HUES6 (cell line): ENCODE measurements around the gene OSBPL1A.

Source experiments
- H3K27ac ChIP-seq: 2 replicates; pipeline ENCODE4 v1.7.0; 2013; ENCODE audit warnings: low read depth, mild to moderate bottlenecking, low read length, inconsistent platforms
- H3K27me3 ChIP-seq: 2 replicates; pipeline ENCODE4 v1.6.1; 2013; ENCODE audit warnings: low read length; ENCODE audit not compliant: control insufficient read depth, insufficient read depth
- H3K36me3 ChIP-seq: 2 replicates; pipeline ENCODE4 v1.6.1; 2013; ENCODE audit warnings: low read length; ENCODE audit not compliant: control insufficient read depth, insufficient read depth
- H3K4me1 ChIP-seq: 2 replicates; pipeline ENCODE4 v1.6.1; 2013; ENCODE audit warnings: low read length; ENCODE audit not compliant: control insufficient read depth, insufficient read depth
- H3K4me3 ChIP-seq: 2 replicates; pipeline ENCODE4 v1.5.1; 2013; ENCODE audit warnings: low read depth, low read length
- H3K9ac ChIP-seq: one replicate; pipeline ENCODE4 v1.6.1; 2013; ENCODE audit warnings: mild to moderate bottlenecking, low read length
- H3K9me3 ChIP-seq: 2 replicates; pipeline ENCODE4 v1.6.1; 2013; ENCODE audit warnings: low read depth, low read length; ENCODE audit not compliant: control insufficient read depth, insufficient read depth

Gene OSBPL1A

GRCh38 chr18:24293254-24293653 lies 104.4 kb downstream of the OSBPL1A start:
- H3K9me3 ChIP-seq, result no peaks in the 10 kb centered on the region
- H3K27ac ChIP-seq, result peak overlapping the region; percentile 46; the same call in 1 of the 2 replicates
- no peaks in the 10 kb centered on the region for H3K36me3 ChIP-seq
- H3K27me3 ChIP-seq, result no peaks in the 10 kb centered on the region
- H3K4me3 ChIP-seq, result no peak overlapping the region
- H3K4me1 ChIP-seq, result peaks cover 5% of the 10 kb centered on the region; the same call in 1 of the 2 replicates
- peak overlapping the region; percentile 21 for H3K9ac ChIP-seq

- Histone ChIP-seq H3K9ac (no peak overlapping the region), H3K4me3 (no peak overlapping the region), H3K36me3 (0 out of 2 replicates have a peak, but pooled peaks cover 2% of the 10 kb centered on the region), H3K4me1 (no peaks in the 10 kb centered on the region), H3K27me3 (no peaks in the 10 kb centered on the region), H3K27ac (no peak overlapping the region), H3K9me3 (peaks cover 7% of the 10 kb centered on the region; the same call in 1 of the 2 replicates)
Measured at GRCh38 chr18:24278591-24278990, 119.0 kb downstream of the OSBPL1A start.

DNA sequence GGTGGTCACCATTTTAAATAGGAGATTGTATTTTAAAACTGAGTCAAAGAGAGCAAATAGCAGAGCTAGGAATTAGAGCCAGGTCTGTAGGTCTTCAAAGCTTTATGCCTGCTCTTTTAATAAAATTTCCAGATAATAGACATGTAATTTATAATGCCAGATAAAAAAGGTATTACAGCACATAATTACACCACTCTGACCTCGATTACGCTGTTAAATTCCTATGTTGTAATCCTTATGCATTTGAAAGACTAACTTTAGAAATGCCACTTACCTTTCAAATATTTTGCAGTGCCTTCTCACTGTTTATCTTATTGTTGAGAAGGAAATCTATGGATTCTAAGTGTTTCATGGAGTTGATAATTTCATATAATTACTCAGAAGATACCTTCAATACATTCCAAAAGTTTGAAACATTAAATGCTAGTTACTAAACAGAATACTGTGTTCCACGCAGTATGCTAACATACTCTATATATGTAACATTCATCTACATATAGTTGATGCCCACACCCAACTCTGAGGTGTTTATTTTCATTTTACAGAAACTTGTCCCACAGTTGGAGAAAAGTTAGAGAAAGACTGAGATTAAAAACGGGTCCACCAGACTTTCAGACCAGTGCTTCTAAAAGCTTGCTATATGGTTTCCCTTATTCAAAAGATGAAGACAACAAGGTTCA lies 120.0 kb downstream of the OSBPL1A start:
- Histone ChIP-seq H3K36me3 (0 out of 2 replicates have a peak, but pooled peaks cover 2% of the 10 kb centered on the region), H3K27me3 (no peaks in the 10 kb centered on the region), H3K9me3 (peaks cover 7% of the 10 kb centered on the region; the same call in 1 of the 2 replicates), H3K27ac (no peak overlapping the region), H3K4me3 (no peak overlapping the region), H3K4me1 (no peaks in the 10 kb centered on the region; the same call in 1 of the 2 replicates), H3K9ac (no peak overlapping the region)

DNA sequence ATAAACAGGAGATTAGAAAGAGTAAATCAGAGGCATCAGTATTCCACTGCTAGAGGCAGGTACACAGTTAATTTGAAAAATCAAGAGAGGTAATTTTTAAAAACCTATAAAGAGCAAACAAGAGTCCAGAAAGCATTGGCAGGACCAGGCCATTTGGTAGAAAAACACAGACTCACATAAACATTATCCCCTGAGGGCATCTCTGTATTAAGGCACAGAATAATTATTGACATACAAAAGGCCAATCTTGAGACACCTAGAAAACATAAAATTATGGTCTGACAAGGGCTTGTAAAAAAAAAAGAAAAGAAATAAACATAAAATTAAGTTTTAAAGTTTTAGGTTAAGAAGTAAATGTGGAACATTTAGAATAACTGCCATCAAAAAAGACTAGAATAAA lies 120.6 kb downstream of the OSBPL1A start:
- Histone ChIP-seq H3K4me3 (no peak overlapping the region), H3K9me3 (peaks cover 6% of the 10 kb centered on the region; the same call in 1 of the 2 replicates), H3K4me1 (peaks cover 4% of the 10 kb centered on the region; the same call in 1 of the 2 replicates), H3K9ac (no peak overlapping the region), H3K27ac (no peak overlapping the region), H3K27me3 (no peaks in the 10 kb centered on the region), H3K36me3 (0 out of 2 replicates have a peak, but pooled peaks cover 2% of the 10 kb centered on the region)

DNA sequence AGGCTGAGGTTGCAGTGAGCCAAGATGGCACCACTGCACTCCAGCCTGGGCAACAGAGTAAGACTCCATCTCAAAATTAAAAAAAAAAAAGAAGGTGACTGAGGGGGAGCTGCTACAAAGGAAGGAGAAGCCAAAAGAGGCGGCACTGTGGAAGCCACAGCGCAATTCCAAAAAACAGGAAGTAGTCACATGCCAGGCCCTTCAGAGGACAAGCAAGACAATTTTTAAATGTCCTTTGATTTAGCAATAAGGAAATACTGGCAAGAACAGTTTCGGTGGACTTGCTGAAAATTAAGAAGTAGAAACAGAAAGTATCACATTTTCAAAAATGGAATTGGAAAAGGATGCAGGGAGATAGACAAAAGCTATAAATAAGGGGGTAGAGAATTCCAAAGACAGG lies 122.8 kb downstream of the OSBPL1A start:
- H3K27ac ChIP-seq, result no peak overlapping the region

GRCh38 chr18:24273596-24273995 lies 124.0 kb downstream of the OSBPL1A start:
- H3K9ac ChIP-seq, result no peak overlapping the region
- no peak overlapping the region for H3K27ac ChIP-seq
- peaks cover 16% of the 10 kb centered on the region; the same call in 1 of the 2 replicates for H3K4me1 ChIP-seq
- H3K36me3 ChIP-seq, result no peaks in the 10 kb centered on the region
- no peak overlapping the region for H3K4me3 ChIP-seq
- H3K27me3 ChIP-seq, result no peaks in the 10 kb centered on the region
- no peaks in the 10 kb centered on the region for H3K9me3 ChIP-seq

More for the DNA sequence above, 122.8 kb downstream of the OSBPL1A start:
- no peak overlapping the region for H3K4me3 ChIP-seq
- no peaks in the 10 kb centered on the region for H3K27me3 ChIP-seq
- H3K36me3 ChIP-seq, result no peaks in the 10 kb centered on the region
- H3K9ac ChIP-seq, result no peak overlapping the region
- no peaks in the 10 kb centered on the region for H3K9me3 ChIP-seq
- H3K4me1 ChIP-seq, result peaks cover 13% of the 10 kb centered on the region; the same call in 1 of the 2 replicates

GRCh38 chr18:24272229-24272525 lies 125.4 kb downstream of the OSBPL1A start:
- peak overlapping the region; percentile 73 for H3K9ac ChIP-seq
- H3K36me3 ChIP-seq, result no peaks in the 10 kb centered on the region
- H3K4me3 ChIP-seq, result peak overlapping the region; percentile 92
- no peaks in the 10 kb centered on the region for H3K9me3 ChIP-seq
- H3K27me3 ChIP-seq, result no peaks in the 10 kb centered on the region
- H3K4me1 ChIP-seq, result peaks cover 16% of the 10 kb centered on the region; the same call in 1 of the 2 replicates
- H3K27ac ChIP-seq, result no peak overlapping the region

- no peaks in the 10 kb centered on the region for H3K27me3 ChIP-seq
- H3K4me1 ChIP-seq, result peaks cover 16% of the 10 kb centered on the region; the same call in 1 of the 2 replicates
- no peaks in the 10 kb centered on the region for H3K9me3 ChIP-seq
- no peak overlapping the region for H3K27ac ChIP-seq
- H3K36me3 ChIP-seq, result no peaks in the 10 kb centered on the region
- H3K4me3 ChIP-seq, result peak overlapping the region; percentile 92
- peak overlapping the region; percentile 49 for H3K9ac ChIP-seq
Measured at GRCh38 chr18:24271381-24272228, 126.0 kb downstream of the OSBPL1A start.

GRCh38 chr18:24270937-24271380 lies 126.7 kb downstream of the OSBPL1A start:
- Histone ChIP-seq H3K9ac (peak overlapping the region; percentile 49), H3K36me3 (no peaks in the 10 kb centered on the region), H3K4me3 (peak overlapping the region; percentile 92)

GRCh38 chr18:24270358-24270936 lies 127.2 kb downstream of the OSBPL1A start:
- H3K27ac ChIP-seq, result no peak overlapping the region
- no peaks in the 10 kb centered on the region for H3K27me3 ChIP-seq
- no peak overlapping the region for H3K9ac ChIP-seq
- peak overlapping the region; percentile 92 for H3K4me3 ChIP-seq
- peaks cover 27% of the 10 kb centered on the region; the same call in 1 of the 2 replicates for H3K4me1 ChIP-seq
- H3K36me3 ChIP-seq, result no peaks in the 10 kb centered on the region
- no peaks in the 10 kb centered on the region for H3K9me3 ChIP-seq

More at GRCh38 chr18:24270937-24271380, 126.7 kb downstream of the OSBPL1A start:
- no peaks in the 10 kb centered on the region for H3K9me3 ChIP-seq
- no peak overlapping the region for H3K27ac ChIP-seq
- H3K27me3 ChIP-seq, result no peaks in the 10 kb centered on the region
- H3K4me1 ChIP-seq, result peaks cover 22% of the 10 kb centered on the region; the same call in 1 of the 2 replicates
